Fibroblast of skin of right quadriceps (primary cell): ENCODE data around the gene CRISPLD2.
"Not testable (repeated sequence)": the region's sequence is repeated elsewhere in the genome, so short reads cannot be mapped to it uniquely, and the experiment has no call there.

ENCODE experiments used
- DNase-seq: peaks from one replicate; pipeline ENCODE4 v3.0.0-alpha.2; 2013

Gene CRISPLD2

GRCh38 chr16:84863481-84863814 lies 43.7 kb downstream of the CRISPLD2 start:
- no peak for DNase-seq

- DNase-seq: no peak
Observed at GRCh38 chr16:84864326-84864955, 44.7 kb downstream of the CRISPLD2 start.

GRCh38 chr16:84867696-84868095 lies 47.9 kb downstream of the CRISPLD2 start:
- no peak for DNase-seq

- no peak for DNase-seq
Observed at GRCh38 chr16:84868328-84868727, 48.5 kb downstream of the CRISPLD2 start.

GRCh38 chr16:84868829-84869472 lies 49.2 kb downstream of the CRISPLD2 start:
- no peak for DNase-seq

- no peak for DNase-seq
Observed at GRCh38 chr16:84869473-84869845, 49.7 kb downstream of the CRISPLD2 start.

GRCh38 chr16:84872971-84873370 lies 53.2 kb downstream of the CRISPLD2 start:
- not testable (repeated sequence) for DNase-seq

- DNase-seq: no peak
Observed at GRCh38 chr16:84874004-84874435, 54.2 kb downstream of the CRISPLD2 start.

GRCh38 chr16:84874553-84874952 lies 54.8 kb downstream of the CRISPLD2 start:
- DNase-seq: no peak

- no peak for DNase-seq
Observed at GRCh38 chr16:84874983-84875382, 55.2 kb downstream of the CRISPLD2 start.

GRCh38 chr16:84875846-84876245 lies 56.1 kb downstream of the CRISPLD2 start:
- DNase-seq: no peak

GRCh38 chr16:84876873-84877606 lies 57.3 kb downstream of the CRISPLD2 start:
- DNase-seq: no peak

- DNase-seq: no peak
Observed at GRCh38 chr16:84878770-84879169, 59.0 kb downstream of the CRISPLD2 start.

GRCh38 chr16:84879569-84880487 lies 60.0 kb downstream of the CRISPLD2 start:
- DNase-seq: no peak

GRCh38 chr16:84881702-84882521 lies 62.1 kb downstream of the CRISPLD2 start:
- peak; percentile 95 for DNase-seq

GRCh38 chr16:84883301-84883700 lies 63.5 kb downstream of the CRISPLD2 start:
- no peak for DNase-seq

- no peak for DNase-seq
Observed at GRCh38 chr16:84884246-84884595, 64.4 kb downstream of the CRISPLD2 start.

GRCh38 chr16:84884596-84885341 lies 65.0 kb downstream of the CRISPLD2 start:
- DNase-seq: no peak

GRCh38 chr16:84885342-84885910 lies 65.6 kb downstream of the CRISPLD2 start:
- no peak for DNase-seq

- no peak for DNase-seq
Observed at GRCh38 chr16:84886497-84887090, 66.8 kb downstream of the CRISPLD2 start.

GRCh38 chr16:84887207-84887606 lies 67.4 kb downstream of the CRISPLD2 start:
- no peak for DNase-seq
